Iris pigment epithelial cell (primary cell): ENCODE data around the gene MAL.
A peak's percentile ranks its signal among the peaks of the same experiment; 100 is the strongest.

Experiments used
- DNase-seq: peaks from one replicate; pipeline ENCODE4 v3.0.0-alpha.2; 2011; ENCODE audit warnings: low read depth

MAL gene

DNA sequence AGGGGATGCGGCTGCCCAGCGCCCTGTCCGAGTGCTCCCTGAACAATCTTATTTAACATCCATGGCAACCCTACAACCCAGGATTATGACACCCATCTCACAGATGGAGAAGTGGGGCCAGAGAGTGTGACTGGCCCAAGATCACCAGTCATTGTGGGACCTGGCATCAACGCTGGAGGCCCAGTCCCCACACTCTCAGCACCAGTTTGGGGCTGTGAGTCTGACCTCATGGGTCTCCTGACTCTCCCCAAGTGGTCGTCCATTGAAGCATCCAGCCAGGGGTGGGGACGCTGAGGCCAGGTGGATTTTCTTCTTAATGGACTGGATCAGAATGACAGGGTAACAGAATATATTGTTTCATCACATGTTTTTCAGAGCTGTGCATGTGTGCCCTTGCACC lies 24.5 kb downstream of the MAL start:
- DNase-seq: no peak

DNA sequence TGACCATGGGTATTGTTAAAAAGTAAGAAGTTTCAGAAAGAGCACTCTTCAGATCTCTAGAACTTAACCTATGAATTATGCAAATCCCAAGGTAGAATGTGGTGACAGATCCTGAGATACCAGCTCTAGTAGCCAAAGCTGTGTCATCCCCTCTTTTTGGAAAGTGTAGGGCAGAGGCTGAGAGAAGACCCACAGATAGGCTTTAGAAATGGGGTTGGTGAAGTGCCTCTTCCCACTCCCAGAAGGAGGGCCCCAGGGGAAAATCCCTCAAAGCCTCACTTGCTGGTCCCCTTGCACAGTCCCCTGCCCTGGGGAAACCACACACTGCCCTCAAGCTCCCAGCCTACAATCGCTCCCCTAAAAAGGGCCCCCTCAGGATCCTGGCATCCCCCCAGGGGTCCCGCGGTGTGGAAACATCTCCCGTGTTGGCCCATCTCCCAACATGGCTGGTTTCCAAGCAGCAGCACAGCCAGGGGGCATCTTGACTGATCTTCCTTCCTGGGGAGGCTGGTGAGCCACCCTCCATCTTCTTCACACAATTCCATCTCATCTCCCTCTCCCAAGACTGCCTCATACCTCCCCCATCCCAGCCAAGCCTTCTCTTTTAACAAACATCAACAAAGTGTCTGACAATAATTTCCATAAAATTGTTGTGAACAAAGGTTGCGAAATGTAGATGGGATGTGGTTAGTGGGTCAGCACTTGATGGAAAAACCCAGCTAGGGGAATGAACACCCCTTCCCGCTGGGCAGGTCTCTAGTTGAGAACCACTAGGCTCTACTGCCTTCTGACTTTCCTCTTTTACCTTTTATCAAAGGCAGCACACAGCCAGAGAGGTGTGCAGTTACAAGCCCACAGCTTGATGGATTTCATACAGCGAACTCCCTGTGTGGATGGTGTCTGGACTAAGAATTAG lies 25.1 kb downstream of the MAL start:
- DNase-seq: no peak

DNA sequence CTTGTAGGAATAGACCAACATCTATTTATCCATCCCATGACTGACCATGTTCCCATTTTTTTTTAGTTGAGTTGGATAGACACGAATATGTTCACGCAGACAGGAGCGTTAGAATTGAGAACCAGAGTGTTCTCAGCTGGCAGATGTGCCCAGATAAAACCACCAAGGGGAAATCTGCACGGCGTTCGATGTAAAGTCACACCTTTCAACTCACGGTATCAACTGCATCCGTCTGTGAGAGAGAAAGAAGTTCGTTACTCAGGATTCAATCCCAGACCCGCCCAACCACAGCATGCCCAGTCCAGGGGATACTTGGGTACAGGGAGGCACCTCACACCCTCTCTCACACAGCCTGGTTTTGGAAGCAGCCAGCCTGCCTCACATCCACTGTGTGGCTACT lies 26.1 kb downstream of the MAL start:
- DNase-seq: no peak

DNA sequence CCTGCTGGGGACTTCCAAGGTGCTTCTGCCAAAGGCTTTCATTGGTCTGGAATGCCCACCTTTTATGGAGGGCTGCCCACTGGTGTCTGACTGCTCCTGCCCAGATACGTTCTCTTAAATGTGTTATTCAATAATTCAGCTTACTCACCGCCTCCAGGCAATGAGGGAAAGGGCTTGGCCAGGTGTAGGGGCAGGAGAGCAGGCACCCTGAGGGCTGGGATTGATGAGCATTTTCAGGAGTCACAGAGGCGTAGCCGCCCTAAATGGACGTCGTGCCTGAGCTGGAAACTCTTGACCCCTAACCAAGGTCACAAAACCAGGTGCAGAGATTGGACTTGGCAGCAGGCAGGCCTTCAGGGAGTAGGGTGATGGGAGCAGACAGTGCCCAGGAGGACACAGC lies 26.8 kb downstream of the MAL start:
- DNase-seq: no peak

DNA sequence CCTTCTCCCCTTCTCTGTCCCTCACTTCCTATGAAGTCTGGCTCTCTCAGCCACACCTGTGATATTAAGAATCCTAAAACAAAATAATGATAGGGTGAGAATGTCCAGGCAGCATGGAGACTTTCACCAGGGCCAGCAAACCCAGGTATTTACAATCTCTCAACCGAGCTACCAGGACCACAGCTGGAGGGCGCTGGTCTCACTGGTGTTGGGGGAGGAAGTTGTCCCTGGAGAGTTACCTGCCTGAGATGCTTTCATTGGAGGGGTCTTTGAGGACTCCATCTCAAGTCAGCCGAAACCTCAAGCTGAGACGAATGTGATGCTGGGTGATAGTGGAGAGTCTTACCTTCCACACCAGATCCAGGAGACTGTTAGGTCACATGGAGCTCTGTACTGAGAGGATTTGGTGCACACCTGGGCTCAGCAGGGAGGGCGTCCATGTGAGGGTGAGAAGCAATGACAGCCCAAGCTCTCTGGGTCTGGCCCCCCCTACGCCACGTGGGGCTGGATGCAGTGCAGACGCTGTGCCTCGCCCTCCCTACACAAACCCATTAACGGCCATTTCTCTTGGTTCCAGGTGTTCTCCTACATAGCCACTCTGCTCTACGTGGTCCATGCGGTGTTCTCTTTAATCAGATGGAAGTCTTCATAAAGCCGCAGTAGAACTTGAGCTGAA lies 27.4 kb downstream of the MAL start:
- DNase-seq: no peak

DNA sequence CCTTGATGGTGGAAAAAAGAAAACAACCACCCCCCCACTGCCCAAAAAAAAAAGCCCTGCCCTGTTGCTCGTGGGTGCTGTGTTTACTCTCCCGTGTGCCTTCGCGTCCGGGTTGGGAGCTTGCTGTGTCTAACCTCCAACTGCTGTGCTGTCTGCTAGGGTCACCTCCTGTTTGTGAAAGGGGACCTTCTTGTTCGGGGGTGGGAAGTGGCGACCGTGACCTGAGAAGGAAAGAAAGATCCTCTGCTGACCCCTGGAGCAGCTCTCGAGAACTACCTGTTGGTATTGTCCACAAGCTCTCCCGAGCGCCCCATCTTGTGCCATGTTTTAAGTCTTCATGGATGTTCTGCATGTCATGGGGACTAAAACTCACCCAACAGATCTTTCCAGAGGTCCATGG lies 28.0 kb downstream of the MAL start:
- DNase-seq: no peak

DNA sequence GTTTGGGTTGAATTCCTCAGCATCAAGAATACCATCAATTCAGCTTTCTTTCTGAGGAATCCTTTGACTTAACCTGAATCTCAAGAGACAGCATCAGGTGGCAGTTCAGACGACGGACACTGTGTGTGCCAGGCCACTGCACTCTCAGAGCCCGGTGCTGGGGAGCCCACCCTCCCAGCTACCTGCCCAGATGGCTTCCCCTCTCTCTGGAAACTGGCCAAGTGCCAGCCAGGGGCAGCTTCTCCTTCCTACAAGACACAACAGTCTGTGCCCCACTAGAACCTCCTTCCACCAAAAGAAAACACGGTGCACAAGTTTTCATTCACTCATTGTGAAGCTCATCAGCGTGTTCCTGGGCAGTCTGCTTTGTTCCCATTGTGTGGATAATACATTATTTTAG lies 28.5 kb downstream of the MAL start:
- DNase-seq: no peak

DNA sequence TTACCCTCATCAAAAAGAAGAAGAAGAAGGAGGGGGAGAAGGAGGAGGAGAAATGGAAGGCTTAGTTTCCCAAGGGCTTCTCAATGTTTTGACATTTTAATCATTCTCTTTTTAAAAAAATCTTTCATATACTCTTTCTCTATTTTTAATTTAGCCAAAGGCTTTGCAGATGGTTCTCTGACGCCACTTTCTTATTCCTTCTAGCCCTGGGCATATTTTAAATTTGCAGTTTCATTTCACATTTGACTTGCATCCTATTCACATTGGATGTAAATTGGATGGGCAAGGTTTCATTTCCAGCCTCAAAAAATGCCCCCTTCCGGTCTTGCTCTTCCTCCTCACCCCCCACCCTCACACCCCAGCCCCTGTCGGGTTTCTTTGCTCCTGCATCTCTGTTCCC lies 29.8 kb downstream of the MAL start:
- no peak for DNase-seq

DNA sequence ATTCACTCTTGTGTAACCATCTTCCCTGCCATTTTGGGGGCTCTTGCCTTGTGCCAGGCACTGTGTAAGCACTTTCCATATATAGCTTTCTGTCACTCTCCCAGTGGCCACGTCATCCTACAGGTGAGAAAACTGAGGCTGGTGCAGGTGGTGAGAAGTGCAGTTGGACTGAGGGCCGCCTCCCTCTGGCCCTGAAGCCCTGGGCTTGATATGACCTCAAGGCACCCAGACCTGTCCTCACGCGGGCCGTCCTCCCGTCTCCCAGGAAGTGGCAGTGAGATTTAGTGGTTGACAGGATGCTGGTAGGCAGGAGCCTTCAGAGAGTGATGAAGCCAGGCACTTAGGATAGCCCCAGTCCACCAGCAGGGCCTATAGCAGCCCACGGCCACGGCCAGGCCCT lies 30.5 kb downstream of the MAL start:
- no peak for DNase-seq

DNA sequence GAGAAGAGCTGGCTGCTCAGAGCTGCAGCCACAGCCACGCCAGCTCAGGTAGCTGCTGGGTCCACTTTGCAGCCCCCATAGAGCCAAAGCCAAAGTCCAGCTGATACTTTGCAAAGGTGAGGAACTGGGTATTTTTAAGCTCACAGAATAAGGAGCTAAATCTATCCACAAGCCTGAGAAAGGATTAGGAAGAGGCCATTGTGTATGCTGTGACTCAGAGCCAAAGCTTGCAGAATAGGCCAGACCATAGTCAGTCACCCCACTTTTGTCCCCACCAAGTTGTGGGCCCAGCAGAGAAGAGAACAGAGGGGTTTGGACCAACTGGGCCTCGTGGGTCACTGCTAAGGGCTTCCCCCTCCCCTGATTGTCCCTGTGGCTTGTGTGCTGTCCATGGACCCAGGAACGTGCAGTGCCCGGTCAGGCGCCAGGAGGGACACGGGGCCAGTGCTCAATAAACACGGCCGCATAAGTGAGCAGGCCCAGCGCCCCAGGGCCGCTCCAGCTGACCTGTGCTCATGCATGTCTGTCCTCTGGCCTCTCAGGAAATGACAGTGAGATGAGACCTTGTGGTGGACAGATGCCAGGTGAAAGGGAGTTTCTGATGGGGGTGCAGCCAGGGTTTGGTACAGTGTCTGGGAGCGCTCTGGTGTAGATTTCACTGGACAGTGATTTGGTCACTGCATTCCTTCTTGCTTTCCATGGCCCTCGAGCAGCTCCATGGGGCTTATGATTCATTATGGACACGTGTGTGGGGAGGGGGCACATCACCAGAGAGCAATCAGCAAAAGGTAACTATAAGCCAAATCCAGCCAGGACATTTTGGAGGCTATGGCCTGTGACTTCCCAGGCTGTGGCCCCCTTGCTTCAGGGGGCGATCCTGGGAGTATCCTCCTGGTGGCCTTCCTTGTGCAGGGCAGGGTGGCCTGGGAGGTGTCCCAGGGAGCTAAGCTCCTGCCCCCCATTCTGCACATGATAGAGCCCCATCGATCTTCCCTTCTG lies 31.3 kb downstream of the MAL start:
- DNase-seq: peak; percentile 25

DNA sequence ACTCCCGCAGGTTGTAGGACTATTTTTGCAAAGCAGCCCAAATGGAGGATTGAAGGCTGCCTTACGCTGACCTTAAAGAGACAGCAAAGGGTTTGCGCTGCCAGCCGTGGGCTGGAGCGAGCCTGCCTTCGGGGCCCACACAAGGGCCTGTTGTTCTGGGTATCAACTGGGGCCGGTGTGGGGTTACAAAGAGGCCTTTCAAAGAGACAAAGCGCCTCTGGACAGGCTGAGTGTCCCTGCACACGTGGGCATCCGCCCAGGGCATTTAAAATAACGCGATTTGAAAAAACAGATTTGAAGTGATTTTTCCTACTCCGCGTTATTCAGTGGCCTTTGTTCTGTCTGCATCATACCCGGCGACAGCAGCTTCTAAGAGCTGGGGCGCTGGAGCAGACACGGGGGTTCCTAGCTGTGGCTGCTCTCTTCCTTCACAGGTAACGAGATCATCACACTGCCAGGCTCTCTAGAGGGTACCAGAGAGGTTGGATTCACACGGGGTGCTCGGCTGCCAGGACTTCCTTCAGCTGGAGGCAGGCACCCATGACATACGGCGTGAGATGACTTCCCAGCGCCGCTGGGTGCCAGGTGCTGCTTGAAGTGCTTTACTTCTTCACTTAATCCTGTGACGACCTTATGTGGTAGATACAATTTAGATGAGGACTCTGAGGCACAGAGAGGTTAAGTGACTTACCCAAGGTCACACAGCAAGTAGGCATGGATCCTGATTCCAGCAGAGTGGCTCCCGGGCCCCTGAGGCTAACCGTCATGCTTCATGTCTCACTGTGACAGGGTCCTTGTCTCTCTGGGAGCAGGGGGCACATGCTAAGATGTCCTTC lies 32.2 kb downstream of the MAL start:
- no peak for DNase-seq

DNA sequence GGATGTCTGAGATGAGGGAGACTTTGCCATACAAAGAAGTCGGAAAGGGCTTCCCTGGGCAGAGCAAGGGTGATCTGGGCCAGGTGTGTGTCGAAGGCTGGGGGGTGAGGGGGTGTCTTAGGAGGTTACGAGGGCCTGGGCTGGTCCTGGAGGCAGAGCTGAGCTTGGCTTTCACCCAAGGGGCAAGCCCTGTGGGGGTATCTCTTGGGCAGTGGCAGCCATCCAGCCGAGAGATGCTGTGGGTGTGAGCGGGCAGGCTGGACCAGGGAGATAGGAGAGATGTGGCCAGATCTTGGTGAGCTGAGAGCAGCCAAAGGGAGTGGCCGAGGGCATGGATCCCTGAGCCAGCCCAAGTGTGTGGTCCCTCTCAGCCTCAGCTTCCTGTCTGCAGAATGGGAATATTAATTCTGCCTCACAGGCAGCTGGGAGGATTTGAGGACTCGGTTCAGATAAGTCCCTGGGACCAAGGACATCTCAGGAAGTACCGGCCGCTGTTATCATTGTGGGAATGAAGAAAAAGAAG lies 33.0 kb downstream of the MAL start:
- DNase-seq: no peak

DNA sequence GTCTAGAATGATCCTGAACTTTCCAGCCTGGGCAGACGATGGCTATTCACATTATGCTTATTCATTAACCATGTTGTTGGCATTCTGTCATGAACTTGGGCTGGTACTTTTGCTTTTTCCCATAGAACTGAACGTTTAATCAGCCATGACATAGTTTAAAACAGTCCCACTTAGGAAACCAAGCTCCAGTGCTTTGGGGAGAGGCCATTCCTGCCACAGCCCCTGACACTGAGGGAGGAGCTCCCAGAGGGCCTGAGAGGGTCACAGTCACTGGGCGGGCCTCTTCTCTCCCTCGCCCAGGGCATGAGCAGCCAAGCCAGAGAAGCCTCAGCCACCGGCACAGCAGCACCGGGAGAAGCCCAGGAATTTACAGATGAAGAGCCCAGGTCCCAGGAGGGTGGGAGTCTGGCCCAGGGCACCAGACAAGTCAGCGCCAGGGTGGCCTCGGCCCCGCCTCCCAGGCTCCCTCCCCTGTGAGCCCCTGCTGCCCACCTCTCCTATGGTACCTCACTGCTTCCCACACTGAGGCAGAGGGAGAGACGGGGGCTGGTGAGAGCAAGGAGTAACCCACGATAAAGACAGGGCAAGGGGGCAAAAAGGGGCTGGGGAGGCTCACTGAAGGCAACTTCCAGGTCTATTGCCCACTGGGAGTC lies 33.6 kb downstream of the MAL start:
- DNase-seq: no peak

DNA sequence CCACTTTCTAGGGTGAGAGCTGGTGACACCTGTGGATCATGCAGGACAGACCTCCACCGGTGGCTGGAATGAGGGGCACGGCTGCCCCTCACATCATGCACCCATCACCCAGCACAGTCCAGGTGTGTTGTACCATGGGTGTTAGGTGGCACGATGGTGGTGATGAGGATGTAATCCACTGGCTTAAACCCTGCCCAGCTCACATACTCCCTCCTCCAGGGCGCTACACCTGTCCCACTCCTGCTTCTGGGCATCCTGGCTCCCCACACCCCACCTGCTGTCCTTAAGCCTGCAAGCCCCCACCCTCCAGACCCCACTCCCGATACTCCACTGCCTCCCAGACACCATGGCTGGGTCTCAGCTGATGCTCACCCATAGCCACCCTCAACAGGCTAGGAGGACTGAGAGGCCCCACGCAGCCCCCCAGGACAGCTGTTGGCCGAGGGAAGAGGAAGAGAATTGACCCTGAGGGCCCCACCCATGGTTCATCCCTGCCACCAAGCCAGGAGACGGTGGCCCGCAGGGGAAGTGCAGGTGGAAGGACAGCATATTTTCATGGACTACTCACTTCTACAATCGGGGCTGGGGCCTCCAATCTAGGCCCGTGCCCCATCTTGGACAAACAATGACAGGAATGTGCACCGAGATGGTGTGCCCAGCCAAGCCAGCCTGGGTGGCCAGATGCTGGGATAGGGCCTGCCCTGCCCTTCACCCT lies 34.3 kb downstream of the MAL start:
- DNase-seq: no peak

DNA sequence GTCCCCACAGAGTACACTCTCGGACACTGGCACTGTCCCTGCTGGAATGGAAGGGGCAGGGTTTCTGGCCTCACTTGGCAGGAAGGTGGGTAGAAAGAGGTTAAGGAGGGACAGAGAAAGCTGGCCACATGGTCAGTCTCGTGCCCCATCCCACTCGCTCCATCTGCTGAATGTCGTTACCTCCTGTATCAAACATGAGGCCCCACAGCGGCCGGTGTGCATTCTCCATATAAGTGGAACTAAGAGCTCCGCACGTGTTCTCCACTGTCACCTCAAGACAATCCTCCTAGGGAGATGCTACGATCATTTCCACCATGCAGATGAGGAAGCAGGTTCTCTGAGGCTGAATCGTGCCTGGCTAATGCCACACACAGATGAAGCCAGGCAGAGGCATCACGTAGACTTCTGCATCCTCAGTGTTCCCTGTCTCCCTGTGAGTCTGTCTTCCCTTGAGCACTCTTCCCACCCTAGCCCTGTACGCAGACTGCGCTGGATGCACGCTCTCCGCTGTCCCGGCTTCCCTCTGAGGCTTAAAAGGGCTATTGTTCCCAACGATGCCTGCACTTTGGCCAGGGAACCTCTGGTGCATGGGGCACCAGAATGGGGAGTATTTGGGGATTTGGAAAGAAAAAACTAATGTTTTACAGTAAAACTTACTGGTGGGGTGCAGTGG lies 35.1 kb downstream of the MAL start:
- DNase-seq: no peak

DNA sequence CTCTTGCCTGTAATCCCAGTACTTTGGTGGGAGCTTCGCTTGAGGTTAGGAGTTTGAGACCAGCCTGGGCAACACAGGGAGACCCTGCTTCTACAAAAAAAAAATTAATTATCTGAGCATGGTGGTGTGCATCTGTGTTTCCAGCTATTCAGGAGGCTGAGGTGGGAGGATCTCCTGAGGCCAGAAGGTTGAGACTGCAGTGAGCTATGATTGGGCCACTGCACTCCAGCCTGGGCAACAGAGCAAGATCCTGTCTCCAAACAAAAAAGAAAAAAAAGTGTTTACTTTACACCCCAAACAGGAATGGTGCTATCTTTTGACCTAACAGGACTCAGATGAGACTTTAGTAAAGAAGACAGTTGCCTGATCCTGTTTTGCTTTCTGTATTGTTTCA lies 35.6 kb downstream of the MAL start:
- no peak for DNase-seq

DNA sequence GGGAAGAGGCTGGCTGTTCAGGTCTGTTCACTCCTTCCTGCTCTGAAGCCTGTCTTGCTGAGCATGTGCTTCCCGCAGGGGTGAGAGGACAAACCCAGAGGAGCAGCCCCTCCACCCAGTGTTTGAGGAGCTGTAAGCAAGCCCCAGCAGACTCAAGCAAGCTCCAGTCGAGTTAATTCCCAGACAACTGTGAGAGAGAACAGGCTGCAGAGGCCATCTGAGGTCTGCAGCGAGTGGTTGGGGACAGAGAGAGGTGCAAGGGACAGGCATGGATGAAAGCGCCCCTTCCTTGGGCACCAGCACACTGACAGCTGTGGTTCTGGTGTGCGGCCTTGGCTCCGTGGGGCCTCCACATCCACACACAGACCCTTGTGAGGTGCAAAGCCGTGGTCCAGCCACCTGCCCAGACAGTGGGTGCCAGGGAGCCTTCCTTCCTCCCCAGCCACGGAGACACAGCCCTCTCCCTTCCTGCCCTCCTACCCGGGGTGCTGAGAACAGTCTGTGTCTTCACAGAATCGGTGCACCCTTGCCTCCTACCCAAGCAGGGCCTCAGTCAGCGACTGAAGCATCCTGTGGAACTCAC lies 36.2 kb downstream of the MAL start:
- no peak for DNase-seq

DNA sequence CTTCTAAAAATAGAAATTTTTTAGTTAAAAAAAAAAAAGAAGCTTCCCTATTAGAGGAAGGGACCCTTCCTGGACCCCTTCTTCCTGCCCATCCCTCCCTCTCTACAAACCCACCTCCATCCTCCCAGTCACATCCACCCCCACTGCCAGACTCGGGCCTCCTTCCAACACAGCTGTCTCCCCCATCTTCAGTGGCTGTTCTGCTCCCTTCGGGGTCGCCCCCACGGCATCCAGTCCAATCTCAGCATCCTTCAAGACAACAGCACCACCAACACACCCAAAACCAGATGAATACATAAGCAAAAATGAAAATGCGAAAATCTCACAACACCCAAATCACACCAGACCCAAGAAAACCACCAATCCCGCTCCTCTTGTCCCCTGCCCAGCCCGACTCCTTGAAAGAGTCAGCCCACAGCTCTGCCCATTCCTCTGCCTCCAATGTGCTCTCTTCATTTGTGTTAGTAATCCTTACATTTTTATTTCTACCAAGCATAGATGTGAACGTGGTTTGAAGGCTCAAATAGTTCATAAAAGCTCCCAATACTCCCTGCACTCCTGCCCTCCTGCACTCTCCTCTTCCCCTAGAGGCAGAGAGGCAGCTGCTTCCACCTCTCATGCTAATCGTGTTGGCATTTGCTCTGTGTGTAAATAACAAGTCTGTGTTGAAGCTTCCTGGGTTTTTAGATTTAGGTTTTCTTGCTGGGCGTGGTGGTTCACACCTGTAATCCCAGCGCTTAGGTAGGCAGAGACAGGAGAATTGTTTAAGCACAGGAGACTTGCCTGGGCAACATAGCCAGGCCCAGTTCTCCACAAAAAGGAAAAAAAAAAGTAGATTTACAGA lies 37.0 kb downstream of the MAL start:
- no peak for DNase-seq
